Muscle layer of duodenum (tissue), 2 donors: Measurements from ENCODE around the gene CUL4B.
"Not testable (repeated sequence)": the region's sequence is repeated elsewhere in the genome, so short reads cannot be mapped to it uniquely, and the experiment has no call there.

ENCODE experiments used
- H3K27ac ChIP-seq: one replicate; pipeline ENCODE4 v1.7.0; 2013; ENCODE audit warnings: mild to moderate bottlenecking, low read length
- H3K27me3 ChIP-seq: one replicate; pipeline ENCODE4 v1.7.0; 2013; ENCODE audit warnings: low read depth, mild to moderate bottlenecking, control low read depth, low read length
- H3K36me3 ChIP-seq, 2 donors: one replicate each; pipeline ENCODE4 v1.7.0; 2013; ENCODE audit warnings: low read length in 2 of 2, control low read depth in 1 of 2, mild to moderate bottlenecking in 1 of 2; ENCODE audit not compliant: insufficient read depth in 2 of 2, control insufficient read depth in 1 of 2
- H3K4me1 ChIP-seq, 2 donors: one replicate each; pipeline ENCODE4 v1.7.0; 2013; ENCODE audit warnings: low read length in 2 of 2, mild to moderate bottlenecking in 2 of 2, control low read depth in 1 of 2, moderate library complexity in 1 of 2; ENCODE audit not compliant: insufficient read depth in 2 of 2, control insufficient read depth in 1 of 2
- H3K4me3 ChIP-seq, 2 donors: one replicate each; pipeline ENCODE4 v1.7.0; 2013; ENCODE audit warnings: low read length in 2 of 2, low read depth in 1 of 2, mild to moderate bottlenecking in 1 of 2
- H3K9me3 ChIP-seq, 2 donors: one replicate each; pipeline ENCODE4 v1.7.0; 2013; ENCODE audit warnings: low read length in 2 of 2, control low read depth in 1 of 2, mild to moderate bottlenecking in 1 of 2; ENCODE audit not compliant: control insufficient read depth in 1 of 2
- donor health status: healthy.

Gene CUL4B

DNA sequence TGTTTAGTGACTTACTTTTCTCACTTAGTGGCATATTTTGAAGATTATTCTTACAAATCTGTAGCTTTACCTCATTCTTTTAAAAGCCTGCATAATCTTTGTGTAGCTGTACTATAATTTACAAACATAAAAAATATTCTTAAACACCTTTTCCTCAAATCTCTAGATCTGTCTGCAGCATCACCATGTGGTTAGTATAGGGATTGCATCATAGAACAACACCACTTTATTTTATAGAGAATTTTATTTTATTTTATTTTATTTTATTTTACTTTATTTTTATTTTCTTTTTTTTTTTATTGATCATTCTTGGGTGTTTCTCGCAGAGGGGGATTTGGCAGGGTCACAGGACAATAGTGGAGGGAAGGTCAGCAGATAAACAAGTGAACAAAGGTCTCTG is 85.3 kb downstream of the CUL4B start:
- H3K27me3 ChIP-seq, H3K4me3 ChIP-seq, H3K36me3 ChIP-seq, H3K27ac ChIP-seq, H3K4me1 ChIP-seq, H3K9me3 ChIP-seq: not testable (repeated sequence)
